ENCODE results near the gene C12orf57.
"Not testable (repeated sequence)": the region's sequence is repeated elsewhere in the genome, so short reads cannot be mapped to it uniquely, and the experiment has no call there.

GRCh38 chr12:6908141-6908540 lies 35.7 kb upstream of the C12orf57 start:
- not testable (repeated sequence) for TF ChIP-seq CTCF (conservative IDR thresholded peaks at IDR 0.05; ENCODE audit: low read depth in 2 of 2); POLR2AphosphoS5 (IDR thresholded peaks at IDR 0.05; ENCODE audit: low read depth); EZH2 (IDR thresholded peaks at IDR 0.05; ENCODE audit: low read depth, unreplicated experiment); STAT1 (IDR thresholded peaks at IDR 0.05; ENCODE audit: unreplicated experiment); REST (IDR thresholded peaks at IDR 0.05; ENCODE audit: unreplicated experiment); NANOG (IDR thresholded peaks at IDR 0.05; ENCODE audit: borderline replicate concordance); ETS1 (IDR thresholded peaks at IDR 0.05); CREB1 (CRISPR knock-in tag; IDR thresholded peaks at IDR 0.05; ENCODE audit: low read depth); JUNB (IDR thresholded peaks at IDR 0.05; ENCODE audit: unreplicated experiment); EZH2phosphoT487 (IDR thresholded peaks at IDR 0.05; ENCODE audit: unreplicated experiment); ZNF114 (CRISPR knock-in tag; IDR thresholded peaks at IDR 0.05)
